Thyroid gland (tissue), 4 donors: ENCODE measurements around the gene DPP6.

Experiments used
- POLR2A ChIP-seq, 2 donors: fragments of 450-650 bp; IDR thresholded peaks; one replicate each; pipeline ENCODE4 v1.6.1; 2017; ENCODE audit warnings: antibody characterized with exemption in 2 of 2, mild to moderate bottlenecking in 2 of 2, moderate library complexity in 1 of 2
- TF ChIP-seq, protein P1 (sequence below), 6 experiments: fragments of 200-600 bp in 3 of 6; fragments of 450-650 bp in 3 of 6; sonication (generic) in 3 of 6; IDR thresholded peaks; one replicate each; pipeline ENCODE4 v1.5.1; 2016 to 2019; ENCODE audit warnings: antibody characterized with exemption in 6 of 6, mild to moderate bottlenecking in 2 of 6, inconsistent platforms in 1 of 6, moderate library complexity in 1 of 6

DNA sequence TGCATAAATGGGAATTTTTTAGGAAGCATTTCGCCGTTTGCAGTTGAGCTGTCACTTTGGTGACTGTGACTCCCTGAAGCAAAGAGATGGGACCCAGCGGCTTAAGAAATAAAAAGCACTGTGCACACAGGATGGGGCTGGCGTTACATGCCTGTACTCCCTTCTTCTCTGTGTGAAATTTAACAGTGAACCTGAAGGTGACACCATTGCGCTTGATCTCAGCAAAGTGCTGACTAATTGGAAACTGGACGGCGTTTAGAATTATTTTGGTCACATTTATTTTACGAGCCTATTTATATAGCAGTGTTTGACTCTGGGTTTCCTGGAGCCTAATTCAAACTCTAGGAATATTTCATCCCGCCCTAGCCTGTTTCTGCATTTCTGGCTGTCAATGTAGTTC, 804.5 kb downstream of the DPP6 start:
- TF ChIP-seq, protein P1, sequence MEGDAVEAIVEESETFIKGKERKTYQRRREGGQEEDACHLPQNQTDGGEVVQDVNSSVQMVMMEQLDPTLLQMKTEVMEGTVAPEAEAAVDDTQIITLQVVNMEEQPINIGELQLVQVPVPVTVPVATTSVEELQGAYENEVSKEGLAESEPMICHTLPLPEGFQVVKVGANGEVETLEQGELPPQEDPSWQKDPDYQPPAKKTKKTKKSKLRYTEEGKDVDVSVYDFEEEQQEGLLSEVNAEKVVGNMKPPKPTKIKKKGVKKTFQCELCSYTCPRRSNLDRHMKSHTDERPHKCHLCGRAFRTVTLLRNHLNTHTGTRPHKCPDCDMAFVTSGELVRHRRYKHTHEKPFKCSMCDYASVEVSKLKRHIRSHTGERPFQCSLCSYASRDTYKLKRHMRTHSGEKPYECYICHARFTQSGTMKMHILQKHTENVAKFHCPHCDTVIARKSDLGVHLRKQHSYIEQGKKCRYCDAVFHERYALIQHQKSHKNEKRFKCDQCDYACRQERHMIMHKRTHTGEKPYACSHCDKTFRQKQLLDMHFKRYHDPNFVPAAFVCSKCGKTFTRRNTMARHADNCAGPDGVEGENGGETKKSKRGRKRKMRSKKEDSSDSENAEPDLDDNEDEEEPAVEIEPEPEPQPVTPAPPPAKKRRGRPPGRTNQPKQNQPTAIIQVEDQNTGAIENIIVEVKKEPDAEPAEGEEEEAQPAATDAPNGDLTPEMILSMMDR (IDR thresholded peaks at IDR 0.05), result no peak
- no peak for TF ChIP-seq POLR2A (IDR thresholded peaks at IDR 0.05)
